RWPE2 (cell line): ENCODE results near the gene FHIT.

Experiments used
- ATAC-seq: fragments of 200-7000 bp; cut with Tn5 transposase; 3 replicates; pipeline ENCODE4 v1.9.1; 2021; ENCODE audit warnings: low read depth
- DNase-seq: peaks from one replicate; pipeline ENCODE4 v3.0.0-alpha.2; 2020; ENCODE audit warnings: low spot score
- H3K27ac ChIP-seq: fragments of 450-650 bp; 2 replicates; pipeline ENCODE4 v1.5.1; 2017; ENCODE audit warnings: mild to moderate bottlenecking; ENCODE audit not compliant: poor library complexity, severe bottlenecking
- H3K27me3 ChIP-seq: fragments of 250-450 bp; sonication (Bioruptor Pico); 2 replicates; pipeline ENCODE4 v1.5.1; 2021; ENCODE audit warnings: mild to moderate bottlenecking, moderate library complexity; ENCODE audit not compliant: insufficient read depth, poor library complexity, severe bottlenecking
- H3K36me3 ChIP-seq: fragments of 250-450 bp; sonication (Bioruptor Pico); 2 replicates; pipeline ENCODE4 v1.5.1; 2020; ENCODE audit warnings: low read depth, mild to moderate bottlenecking, moderate library complexity
- H3K4me1 ChIP-seq: fragments of 250-450 bp; sonication (Bioruptor Pico); 2 replicates; pipeline ENCODE4 v1.5.1; 2021; ENCODE audit warnings: mild to moderate bottlenecking, moderate library complexity; ENCODE audit not compliant: insufficient read depth, poor library complexity, severe bottlenecking
- H3K4me3 ChIP-seq: fragments of 250-450 bp; sonication (Bioruptor Pico); 2 replicates; pipeline ENCODE4 v1.5.1; 2021; ENCODE audit warnings: mild to moderate bottlenecking, moderate library complexity; ENCODE audit not compliant: severe bottlenecking
- H3K9me3 ChIP-seq: fragments of 250-450 bp; sonication (Bioruptor Pico); 2 replicates; pipeline ENCODE4 v1.5.1; 2021; ENCODE audit warnings: mild to moderate bottlenecking, moderate library complexity; ENCODE audit not compliant: severe bottlenecking
- CTCF ChIP-seq: fragments of 450-650 bp; IDR thresholded peaks from one replicate; pipeline ENCODE4 v1.5.1; 2017; ENCODE audit warnings: mild to moderate bottlenecking, moderate library complexity; ENCODE audit not compliant: poor library complexity, severe bottlenecking

The FHIT gene

GRCh38 chr3:60650171-60650570, 601.1 kb downstream of the FHIT start:
- no peak for ATAC-seq
- H3K4me1 ChIP-seq = no peaks in the 10 kb centered on the region
- no peaks in the 10 kb centered on the region for H3K36me3 ChIP-seq
- H3K27ac ChIP-seq = no peak overlapping the region
- TF ChIP-seq CTCF = no peak
- no peaks in the 10 kb centered on the region for H3K27me3 ChIP-seq
- no peak for DNase-seq
- H3K9me3 ChIP-seq = no peaks in the 10 kb centered on the region
- no peak overlapping the region for H3K4me3 ChIP-seq

- no peaks in the 10 kb centered on the region for H3K27me3 ChIP-seq
- H3K9me3 ChIP-seq = no peaks in the 10 kb centered on the region
- no peaks in the 10 kb centered on the region for H3K4me1 ChIP-seq
- DNase-seq (no peak), ATAC-seq (no peak)
- H3K27ac ChIP-seq = no peak overlapping the region
- H3K36me3 ChIP-seq = no peaks in the 10 kb centered on the region
- no peak overlapping the region for H3K4me3 ChIP-seq
- no peak for TF ChIP-seq CTCF
Observed at GRCh38 chr3:60645801-60646200, 605.5 kb downstream of the FHIT start.

- DNase-seq = no peak
- Histone ChIP-seq H3K9me3 (no peaks in the 10 kb centered on the region), H3K36me3 (no peaks in the 10 kb centered on the region), H3K27me3 (no peaks in the 10 kb centered on the region), H3K4me3 (no peak overlapping the region), H3K27ac (no peak overlapping the region), H3K4me1 (no peaks in the 10 kb centered on the region)
- no peak for TF ChIP-seq CTCF
- ATAC-seq = no peak
Observed at GRCh38 chr3:60643831-60644230, 607.4 kb downstream of the FHIT start.

DNA sequence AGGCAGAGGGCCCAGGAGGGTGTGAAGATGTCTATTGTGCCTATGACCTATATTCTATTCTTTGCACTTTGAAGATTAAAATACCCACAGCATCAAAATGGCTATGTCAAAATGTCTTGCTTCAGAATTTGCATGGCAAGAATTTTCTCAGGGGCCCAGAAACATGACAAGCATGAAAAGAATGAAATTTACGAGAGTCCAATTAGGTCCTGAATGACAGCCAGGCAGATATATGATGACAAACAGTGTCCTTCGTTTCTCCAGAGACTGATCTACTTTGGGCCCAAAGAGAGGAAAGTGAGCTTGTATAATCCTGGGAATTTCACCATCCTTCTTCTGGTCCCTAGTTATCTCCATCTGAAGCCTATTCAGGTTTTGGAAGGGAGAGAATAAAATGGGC, 609.9 kb downstream of the FHIT start:
- Histone ChIP-seq H3K27ac (no peak overlapping the region), H3K9me3 (no peaks in the 10 kb centered on the region), H3K4me1 (no peaks in the 10 kb centered on the region), H3K36me3 (no peaks in the 10 kb centered on the region), H3K4me3 (no peak overlapping the region), H3K27me3 (no peaks in the 10 kb centered on the region)
- ATAC-seq (no peak), DNase-seq (no peak)
- no peak for TF ChIP-seq CTCF

DNA sequence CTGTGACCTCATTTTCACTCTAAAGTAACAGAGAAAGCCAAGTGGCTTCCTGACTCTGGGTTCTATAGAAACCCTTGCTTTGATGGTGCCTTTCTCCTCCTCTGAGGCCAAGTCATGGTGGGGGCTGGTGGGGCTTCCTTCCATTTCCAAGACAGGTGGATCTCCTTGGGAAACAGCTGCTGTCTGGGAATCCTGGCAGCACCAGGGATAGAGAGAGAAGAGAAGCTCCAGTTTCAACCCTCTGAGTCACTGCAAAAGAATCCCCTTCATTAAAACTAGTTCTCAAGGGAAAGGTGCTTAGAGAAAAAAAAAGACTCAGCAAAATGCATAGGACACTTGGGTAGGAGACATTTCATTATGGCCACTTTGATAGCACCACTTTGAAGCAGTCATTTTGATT, 614.4 kb downstream of the FHIT start:
- no peak for DNase-seq
- H3K27ac ChIP-seq = no peak overlapping the region
- H3K27me3 ChIP-seq = no peaks in the 10 kb centered on the region
- ATAC-seq = peak; percentile 52; the same call in 1 of the 3 replicates
- H3K9me3 ChIP-seq = no peaks in the 10 kb centered on the region
- H3K36me3 ChIP-seq = no peaks in the 10 kb centered on the region
- TF ChIP-seq CTCF = no peak
- no peak overlapping the region for H3K4me3 ChIP-seq
- H3K4me1 ChIP-seq = no peaks in the 10 kb centered on the region
